CD8-positive, alpha-beta memory T cell (primary cell): Measurements from ENCODE around the gene ARHGEF39. TPM values are rescaled to one million over a fixed set of nuclear protein-coding genes. Genes with fewer than 3 reads are reported as not detected.

Experiments used
- CTCF ChIA-PET: fragments of 350-600 bp; sonication (Branson Sonifier 250); formaldehyde crosslinking; loops from one replicate; lab custom pipeline; 2021; ENCODE audit warnings: antibody characterized with exemption; lab: Charles Lee
- POLR2A ChIA-PET: fragments of 350-600 bp; sonication (Branson Sonifier 250); formaldehyde crosslinking; loops from one replicate; lab custom pipeline; 2021; ENCODE audit warnings: antibody characterized with exemption; lab: Charles Lee
- DNase-seq, 5 donors: peaks; one replicate each; pipeline versions ENCODE4 v3.0.0 to v3.0.0-alpha.2; 2020 to 2022; ENCODE audit warnings: mixed read lengths in 1 of 5
- H3K27ac ChIP-seq: one replicate; pipeline ENCODE4 v1.7.0; 2013; ENCODE audit warnings: low read depth, mild to moderate bottlenecking, low read length, moderate library complexity
- H3K27me3 ChIP-seq: 2 replicates; pipeline ENCODE4 v1.7.0; 2013; ENCODE audit warnings: low read length, mild to moderate bottlenecking; ENCODE audit not compliant: insufficient read depth, poor library complexity, severe bottlenecking
- H3K36me3 ChIP-seq: 2 replicates; pipeline ENCODE4 v1.7.0; 2013; ENCODE audit warnings: mild to moderate bottlenecking, low read length, moderate library complexity; ENCODE audit not compliant: insufficient read depth
- H3K4me1 ChIP-seq: 2 replicates; pipeline ENCODE4 v1.7.0; 2013; ENCODE audit warnings: mild to moderate bottlenecking, low read length, moderate library complexity; ENCODE audit not compliant: insufficient read depth
- H3K4me3 ChIP-seq: 2 replicates; pipeline ENCODE4 v1.7.0; 2013; ENCODE audit warnings: mild to moderate bottlenecking, low read length
- H3K9me3 ChIP-seq: 2 replicates; pipeline ENCODE4 v1.7.0; 2013; ENCODE audit warnings: mild to moderate bottlenecking, low read length
- H3K27ac Mint-ChIP-seq, 8 donors: one replicate each; pipeline ENCODE4 v1.8.0; 2020 to 2021; ENCODE audit warnings: mixed read lengths in 8 of 8, mild to moderate bottlenecking in 6 of 8, inconsistent platforms in 3 of 8, moderate library complexity in 3 of 8
- H3K27me3 Mint-ChIP-seq, 2 donors: one replicate each; pipeline ENCODE4 v1.8.0; 2020 to 2021; ENCODE audit warnings: mixed read lengths in 2 of 2, mild to moderate bottlenecking in 1 of 2, moderate library complexity in 1 of 2
- H3K36me3 Mint-ChIP-seq, 3 donors: one replicate each; pipeline ENCODE4 v1.8.0; 2020 to 2021; ENCODE audit warnings: mixed read lengths in 3 of 3, inconsistent platforms in 1 of 3, mild to moderate bottlenecking in 1 of 3
- H3K4me1 Mint-ChIP-seq, 3 donors: one replicate each; pipeline ENCODE4 v1.8.0; 2020 to 2021; ENCODE audit warnings: mixed read lengths in 3 of 3, inconsistent platforms in 1 of 3, mild to moderate bottlenecking in 1 of 3
- H3K4me3 Mint-ChIP-seq, 7 donors: one replicate each; pipeline ENCODE4 v1.8.0; 2020 to 2021; ENCODE audit warnings: mixed read lengths in 7 of 7, mild to moderate bottlenecking in 6 of 7, moderate library complexity in 4 of 7, inconsistent platforms in 2 of 7
- H3K9me3 Mint-ChIP-seq, 5 donors: one replicate each; pipeline ENCODE4 v1.8.0; 2020 to 2022; ENCODE audit warnings: mixed read lengths in 5 of 5, mild to moderate bottlenecking in 3 of 5, moderate library complexity in 2 of 5, inconsistent platforms in 1 of 5
- polyA plus RNA-seq: library from polyadenylated mRNA; unstranded; fragments of 300-500 nt; fragmentation: Illumina TruSeq; gene quantifications from one replicate; pipeline ENCODE4 v1.2.3, GENCODE V29; 2021
- total RNA-seq, 2 experiments: library from RNA; stranded (reverse); gene quantifications; one replicate each; pipeline ENCODE4 v1.2.3, GENCODE V29; 2021

The ARHGEF39 gene
- total and polyA plus RNA-seq, 3 experiments from 2014 or later: 1.2 to 10.7 (median 7.7) TPM

DNA sequence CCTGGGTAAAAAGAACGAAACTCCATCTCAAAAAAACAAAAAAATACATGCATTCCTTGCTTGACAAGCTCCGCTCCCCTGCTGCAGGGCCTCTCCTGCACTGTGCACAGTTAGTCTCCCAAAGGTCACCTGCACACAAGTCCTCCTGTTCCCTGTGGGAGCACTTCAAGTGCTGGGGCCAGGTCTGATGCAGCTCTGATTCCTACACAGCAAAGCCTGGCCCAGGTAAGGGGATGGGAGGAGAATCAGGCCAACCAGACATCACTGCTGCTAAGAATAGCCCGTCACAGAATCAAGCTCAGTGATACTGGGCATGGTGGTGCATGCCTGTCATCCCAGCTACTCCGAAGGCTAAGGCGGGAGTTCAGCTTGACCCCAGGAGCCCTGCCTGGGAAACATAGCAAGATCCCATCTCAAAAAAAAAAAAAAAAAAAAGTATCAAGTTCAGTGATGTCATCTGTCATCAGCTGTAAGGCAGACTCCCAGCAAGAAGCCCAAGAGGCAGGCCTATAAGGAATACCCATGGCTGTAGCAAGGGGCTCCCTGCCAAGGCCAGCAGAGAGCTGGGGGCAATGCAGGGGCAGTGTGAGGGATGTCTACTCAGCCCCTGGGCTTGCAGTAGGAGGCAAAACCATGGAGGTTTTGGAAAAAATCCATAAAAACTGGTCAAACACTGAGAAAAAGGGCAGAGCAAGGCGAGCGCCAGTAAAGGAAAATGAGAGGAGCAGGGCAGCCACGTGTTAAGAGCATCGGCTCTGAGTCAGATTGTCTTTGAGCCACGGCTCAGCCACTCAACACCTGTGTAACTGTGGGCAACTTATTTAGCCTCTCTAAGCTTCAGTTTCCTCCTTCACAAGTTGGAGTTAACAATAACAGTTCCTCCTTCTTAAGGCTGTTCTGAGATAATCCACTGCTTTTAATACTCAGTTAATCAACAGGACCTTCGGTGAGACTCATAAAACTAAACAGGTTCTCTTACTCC lies 21.5 kb upstream of the ARHGEF39 start:
- CTCF ChIA-PET: interaction anchor here (0.9 to 3.9 kb wide), 3 partner anchors 11 to 75 kb away, joined by 4 to 31 read pairs (median 4); no protein-coding TSS in a partner anchor
- H3K9me3 ChIP-seq: no peaks in the 10 kb centered on the region
- H3K4me1 ChIP-seq: peaks cover 5% of the 10 kb centered on the region
- no peaks in the 10 kb centered on the region for H3K27me3 ChIP-seq
- Mint-ChIP-seq H3K4me3 (peak overlapping the region in 1 of 7 donors; percentile 41), H3K27me3 (no peaks in the 10 kb centered on the region), H3K36me3 (peaks cover 0 to 1% (median 0%) of the 10 kb centered on the region in 3 donors), H3K27ac (peak overlapping the region in 3 of 8 donors; percentile 1 to 77 (median 51)), H3K4me1 (peaks cover 4 to 23% (median 15%) of the 10 kb centered on the region in 3 donors), H3K9me3 (no peaks in the 10 kb centered on the region)
- no peaks in the 10 kb centered on the region for H3K36me3 ChIP-seq
- no peak overlapping the region for H3K4me3 ChIP-seq
- POLR2A ChIA-PET: interaction anchor here (0.6 to 0.7 kb wide), 2 partner anchors 37 to 1330 kb away, joined by 3 to 11 read pairs; no protein-coding TSS in a partner anchor
- no peak for DNase-seq
- no peak overlapping the region for H3K27ac ChIP-seq

DNA sequence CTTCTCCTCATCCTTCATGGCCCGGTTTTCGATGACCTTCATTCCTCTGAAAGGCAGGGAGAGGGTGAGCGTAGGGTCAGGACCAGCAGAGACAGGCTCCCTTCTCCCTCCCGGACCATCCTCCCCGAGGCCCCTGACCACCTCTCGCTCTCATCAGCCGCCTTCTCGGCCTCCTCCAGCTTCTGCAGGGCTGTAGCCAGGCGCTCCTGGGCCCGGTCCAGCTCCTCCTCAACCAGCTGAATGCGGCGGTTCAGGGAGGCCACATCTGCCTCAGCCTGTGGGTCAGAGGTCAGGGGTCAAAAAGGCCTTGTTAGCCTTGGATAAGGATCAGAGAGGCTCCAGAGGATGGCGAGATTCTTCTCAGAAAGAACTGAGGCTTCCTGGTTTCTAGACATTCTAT lies 20.5 kb upstream of the ARHGEF39 start:
- Histone ChIP-seq H3K27ac (no peak overlapping the region), H3K27me3 (no peaks in the 10 kb centered on the region), H3K9me3 (no peaks in the 10 kb centered on the region), H3K4me1 (no peaks in the 10 kb centered on the region), H3K36me3 (no peaks in the 10 kb centered on the region), H3K4me3 (no peak overlapping the region)
- Mint-ChIP-seq H3K36me3 (peaks cover 0 to 1% (median 0%) of the 10 kb centered on the region in 3 donors), H3K27ac (no peak overlapping the region), H3K4me3 (no peak overlapping the region), H3K4me1 (peaks cover 0 to 14% (median 7%) of the 10 kb centered on the region in 3 donors), H3K9me3 (no peaks in the 10 kb centered on the region), H3K27me3 (no peaks in the 10 kb centered on the region)
- CTCF ChIA-PET: interaction anchor here (0.9 to 3.9 kb wide), 3 partner anchors 12 to 74 kb away, joined by 3 to 31 read pairs (median 7); no protein-coding TSS in a partner anchor
- POLR2A ChIA-PET: no interaction called here
- no peak for DNase-seq

DNA sequence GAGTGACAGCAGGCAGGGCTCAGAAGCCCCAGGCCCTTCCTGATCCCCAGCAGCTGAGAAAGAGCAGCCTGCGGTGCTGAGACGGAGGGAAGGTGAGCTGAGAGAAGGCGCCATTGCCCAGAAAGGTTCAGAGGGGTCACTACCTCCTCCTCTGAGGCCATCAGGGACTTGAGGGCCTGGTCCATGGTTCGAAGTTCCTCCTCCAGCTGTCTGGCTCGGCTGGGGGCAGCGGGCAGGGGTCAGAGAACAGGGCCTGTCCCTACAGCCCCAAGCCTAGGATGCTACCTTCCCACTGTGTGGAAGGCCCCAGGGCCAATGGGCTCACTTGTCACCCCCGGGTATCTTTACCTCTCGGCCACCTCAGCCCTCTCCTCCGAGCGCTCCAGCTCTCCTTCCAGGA lies 19.9 kb upstream of the ARHGEF39 start:
- CTCF ChIA-PET: interaction anchor here (0.9 to 3.9 kb wide), 4 partner anchors 12 to 81 kb away, joined by 3 to 31 read pairs (median 6); no protein-coding TSS in a partner anchor
- Histone ChIP-seq H3K27me3 (no peaks in the 10 kb centered on the region), H3K27ac (no peak overlapping the region), H3K9me3 (no peaks in the 10 kb centered on the region), H3K4me3 (no peak overlapping the region), H3K36me3 (no peaks in the 10 kb centered on the region), H3K4me1 (no peaks in the 10 kb centered on the region)
- peaks cover 0 to 1% (median 0%) of the 10 kb centered on the region in 3 donors for H3K36me3 Mint-ChIP-seq
- H3K27ac Mint-ChIP-seq: no peak overlapping the region
- no peak for DNase-seq
- peaks cover 0 to 14% (median 7%) of the 10 kb centered on the region in 3 donors for H3K4me1 Mint-ChIP-seq
- H3K9me3 Mint-ChIP-seq: no peaks in the 10 kb centered on the region
- no peaks in the 10 kb centered on the region for H3K27me3 Mint-ChIP-seq
- POLR2A ChIA-PET: no interaction called here
- H3K4me3 Mint-ChIP-seq: no peak overlapping the region

DNA sequence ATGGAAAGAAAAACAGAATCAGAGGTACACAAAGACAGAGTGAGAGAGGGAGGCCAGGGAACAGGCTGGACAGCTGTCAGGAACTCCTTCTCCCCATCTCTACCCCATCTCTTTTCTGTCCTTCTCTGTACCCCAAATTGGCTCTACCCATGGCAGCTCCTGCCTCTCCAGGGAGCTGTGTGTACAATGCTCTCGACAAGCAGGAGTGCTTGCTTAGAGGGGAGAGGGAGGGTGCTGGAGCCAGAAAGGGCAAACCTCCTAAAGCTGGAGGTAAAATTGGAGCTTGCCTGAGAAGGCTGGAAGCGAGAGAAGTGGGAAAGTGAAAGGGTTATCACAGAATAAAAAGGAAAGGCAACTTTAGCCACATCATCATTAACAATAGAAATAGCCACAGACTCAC lies 18.3 kb upstream of the ARHGEF39 start:
- Mint-ChIP-seq H3K27ac (peak overlapping the region in 3 of 8 donors; percentile 13 to 73 (median 26)), H3K36me3 (peaks cover 0 to 1% (median 0%) of the 10 kb centered on the region in 3 donors), H3K4me3 (peak overlapping the region in 2 of 7 donors; percentile 24 to 59), H3K4me1 (peaks cover 0 to 4% (median 3%) of the 10 kb centered on the region in 3 donors), H3K9me3 (no peaks in the 10 kb centered on the region), H3K27me3 (no peaks in the 10 kb centered on the region)
- Histone ChIP-seq H3K4me1 (no peaks in the 10 kb centered on the region), H3K27me3 (no peaks in the 10 kb centered on the region), H3K4me3 (no peak overlapping the region), H3K9me3 (no peaks in the 10 kb centered on the region), H3K27ac (no peak overlapping the region), H3K36me3 (no peaks in the 10 kb centered on the region)
- DNase-seq: no peak
- ChIA-PET CTCF (interaction anchor here (1.0 to 3.9 kb wide), 4 partner anchors 14 to 36 kb away, joined by 3 to 31 read pairs (median 5); partner anchors contain the start of genes CCDC107 and RMRP), POLR2A (no interaction called here)

DNA sequence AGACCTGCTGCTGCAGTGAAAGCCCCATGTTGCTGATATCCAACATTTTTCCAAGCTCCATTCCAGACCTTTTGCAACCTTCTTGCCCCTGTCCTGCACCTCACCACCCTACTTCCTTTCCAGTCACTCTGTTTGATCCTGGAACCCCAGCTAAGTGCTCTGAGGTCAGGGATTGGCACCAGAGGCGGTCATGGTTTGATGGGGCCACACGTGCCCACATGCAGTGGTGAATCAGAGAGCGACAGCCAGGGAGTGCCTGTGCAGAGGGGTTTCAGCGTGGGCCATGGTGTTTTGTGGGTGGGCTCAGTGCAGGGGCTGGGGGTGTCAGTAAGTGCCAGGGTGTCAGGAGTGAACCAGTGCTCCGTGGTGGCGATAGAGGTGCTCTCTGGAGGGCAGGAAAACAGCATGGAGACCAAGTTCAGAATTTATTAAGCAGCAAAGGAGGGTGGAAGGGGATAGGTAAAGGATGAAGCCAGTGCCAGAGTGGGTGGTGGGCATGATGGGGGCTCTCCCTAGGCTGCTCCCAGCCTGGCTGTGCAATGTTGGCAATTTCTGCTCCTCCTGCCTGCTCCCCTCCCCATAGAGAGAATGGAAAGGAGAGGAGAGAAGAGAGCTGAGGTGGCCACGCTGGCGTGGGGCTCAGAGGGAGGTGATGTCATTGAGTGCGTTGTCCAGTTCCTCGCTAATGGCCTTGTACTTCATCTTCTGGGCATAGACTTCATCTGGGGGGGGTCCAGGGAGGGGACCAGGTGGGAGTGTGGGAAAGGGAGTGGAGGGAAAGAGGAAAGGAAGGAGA lies 17.7 kb upstream of the ARHGEF39 start:
- H3K9me3 ChIP-seq: no peaks in the 10 kb centered on the region
- H3K27ac ChIP-seq: no peak overlapping the region
- CTCF ChIA-PET: interaction anchor here (1.0 to 3.9 kb wide), 4 partner anchors 14 to 36 kb away, joined by 3 to 31 read pairs (median 5); partner anchors contain the start of genes CCDC107 and RMRP
- Mint-ChIP-seq H3K9me3 (no peaks in the 10 kb centered on the region), H3K27me3 (no peaks in the 10 kb centered on the region), H3K4me3 (peak overlapping the region in 1 of 7 donors; percentile 59), H3K36me3 (peaks cover 0 to 1% (median 0%) of the 10 kb centered on the region in 3 donors), H3K4me1 (peaks cover 0 to 4% (median 3%) of the 10 kb centered on the region in 3 donors), H3K27ac (peak overlapping the region in 4 of 8 donors; percentile 13 to 84 (median 50))
- H3K4me3 ChIP-seq: no peak overlapping the region
- no peaks in the 10 kb centered on the region for H3K36me3 ChIP-seq
- POLR2A ChIA-PET: interaction anchor here (0.6 kb wide), 1 partner anchor 12 kb away, joined by 4 read pairs; no protein-coding TSS in a partner anchor
- no peaks in the 10 kb centered on the region for H3K27me3 ChIP-seq
- H3K4me1 ChIP-seq: no peaks in the 10 kb centered on the region
- DNase-seq: no peak

DNA sequence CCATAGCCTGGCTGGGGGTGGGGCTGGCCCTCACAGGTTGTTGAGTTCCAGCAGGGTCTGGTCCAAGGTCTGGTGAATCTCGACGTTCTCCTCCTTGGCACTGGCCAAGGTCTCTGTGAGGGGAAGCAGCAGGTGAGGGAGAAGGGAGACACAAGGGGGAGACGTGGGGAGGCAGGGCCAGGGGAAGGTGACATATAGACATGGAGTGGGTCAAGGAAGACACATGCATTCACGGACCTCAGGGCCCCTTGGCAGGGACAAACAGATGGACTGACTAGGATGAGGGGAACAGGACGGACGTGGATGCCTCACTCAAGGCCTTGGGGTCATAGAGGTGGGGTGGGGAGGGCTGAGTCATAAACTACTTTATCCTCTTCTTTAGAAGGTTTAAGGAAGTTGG lies 17.1 kb upstream of the ARHGEF39 start:
- no peaks in the 10 kb centered on the region for H3K4me1 ChIP-seq
- H3K27ac Mint-ChIP-seq: peak overlapping the region in 3 of 8 donors; percentile 64 to 79 (median 69)
- peaks cover under 1 to 4% (median under 1%) of the 10 kb centered on the region in 3 donors for H3K4me1 Mint-ChIP-seq
- no peaks in the 10 kb centered on the region for H3K9me3 ChIP-seq
- peaks cover 0 to 3% of the 10 kb centered on the region in 2 donors for H3K27me3 Mint-ChIP-seq
- no peaks in the 10 kb centered on the region for H3K36me3 ChIP-seq
- no peaks in the 10 kb centered on the region for H3K9me3 Mint-ChIP-seq
- no peaks in the 10 kb centered on the region for H3K27me3 ChIP-seq
- peaks cover 0 to 1% (median 0%) of the 10 kb centered on the region in 3 donors for H3K36me3 Mint-ChIP-seq
- no peak overlapping the region for H3K4me3 ChIP-seq
- no peak overlapping the region for H3K4me3 Mint-ChIP-seq
- CTCF ChIA-PET: no interaction called here
- POLR2A ChIA-PET: no interaction called here
- no peak overlapping the region for H3K27ac ChIP-seq
- DNase-seq: no peak

- no peak overlapping the region for H3K27ac ChIP-seq
- H3K36me3 ChIP-seq: no peaks in the 10 kb centered on the region
- H3K27me3 ChIP-seq: no peaks in the 10 kb centered on the region
- Mint-ChIP-seq H3K27ac (peak overlapping the region in 2 of 8 donors; percentile 64 to 65), H3K4me1 (peaks cover 2 to 8% (median 4%) of the 10 kb centered on the region in 3 donors), H3K9me3 (no peaks in the 10 kb centered on the region), H3K36me3 (peaks cover 0 to 1% (median 0%) of the 10 kb centered on the region in 3 donors), H3K4me3 (no peak overlapping the region), H3K27me3 (peaks cover 4% of the 10 kb centered on the region in 2 donors)
- ChIA-PET POLR2A (no interaction called here), CTCF (interaction anchor here (0.6 to 1.4 kb wide), 2 partner anchors 70 to 1539 kb away, joined by 3 read pairs; no protein-coding TSS in a partner anchor)
- H3K9me3 ChIP-seq: no peaks in the 10 kb centered on the region
- no peak for DNase-seq
- H3K4me1 ChIP-seq: no peaks in the 10 kb centered on the region
- H3K4me3 ChIP-seq: no peak overlapping the region
Measured at GRCh38 chr9:35681341-35682002, 16.5 kb upstream of the ARHGEF39 start.
